Thyroid gland (tissue), 4 donors: ENCODE results near the gene TRIM52. TPM values are rescaled to one million over a fixed set of nuclear protein-coding genes. Genes with fewer than 3 reads are reported as not detected.

ENCODE experiments used
- DNase-seq, 2 donors: peaks; one replicate each; pipeline ENCODE4 v3.0.0-alpha.2; 2019
- H3K27ac ChIP-seq, 3 donors: fragments of 200-600 bp; sonication (generic); 1 replicate in 2 of 3; 2 replicates in 1 of 3; pipeline ENCODE4 v1.5.1; 2016 to 2019; ENCODE audit warnings: mild to moderate bottlenecking in 1 of 3, moderate library complexity in 1 of 3
- H3K27me3 ChIP-seq: fragments of 200-600 bp; sonication (generic); one replicate; pipeline ENCODE4 v1.5.1; 2019
- H3K36me3 ChIP-seq, 2 donors: fragments of 200-600 bp; sonication (generic); one replicate each; pipeline ENCODE4 v1.5.1; 2016 to 2019
- H3K4me1 ChIP-seq, 2 donors: fragments of 200-600 bp; sonication (generic); one replicate each; pipeline ENCODE4 v1.5.1; 2017 to 2019
- H3K4me3 ChIP-seq, 3 donors: fragments of 200-600 bp; sonication (generic); replicated peaks in 1 of 3; 1 replicate in 2 of 3; 2 replicates in 1 of 3; pipeline ENCODE4 v1.5.1; 2016; ENCODE audit warnings: mild to moderate bottlenecking in 1 of 3
- H3K9me3 ChIP-seq: fragments of 200-600 bp; sonication (generic); one replicate; pipeline ENCODE4 v1.5.1; 2017
- POLR2A ChIP-seq, 2 donors: fragments of 450-650 bp; IDR thresholded peaks; one replicate each; pipeline ENCODE4 v1.6.1; 2017; ENCODE audit warnings: antibody characterized with exemption in 2 of 2, mild to moderate bottlenecking in 2 of 2, moderate library complexity in 1 of 2
- WGBS, 2 donors: methylation state at CpG; one replicate each; pipeline ENCODE4 v1.1.5; 2017; 5-methylcytosine and 5-hydroxymethylcytosine counted together
- intact Hi-C: fragments of 100-400 bp; cut with DNase I; formaldehyde crosslinking; loops from one replicate; pipeline ENCODE4 v1.15.1; 2023
- total RNA-seq, 4 donors: library from RNA; depleted of rRNA; stranded (reverse); fragments of >200 nt; gene quantifications; one replicate each; pipeline ENCODE4 v1.2.3, GENCODE V29; 2016
- TF ChIP-seq, protein P1 (sequence below), 6 experiments: fragments of 200-600 bp in 3 of 6; fragments of 450-650 bp in 3 of 6; sonication (generic) in 3 of 6; IDR thresholded peaks; one replicate each; pipeline ENCODE4 v1.5.1; 2016 to 2019; ENCODE audit warnings: antibody characterized with exemption in 6 of 6, mild to moderate bottlenecking in 2 of 6, inconsistent platforms in 1 of 6, moderate library complexity in 1 of 6

The TRIM52 gene
- total RNA-seq, 4 donors from 2014 or later, result 14.8 to 30.8 (median 23.8) TPM

GRCh38 chr5:181236954-181237641 is 23.8 kb downstream of the TRIM52 start:
- TF ChIP-seq POLR2A (IDR thresholded peaks at IDR 0.05), result no peak
- TF ChIP-seq, protein P1, sequence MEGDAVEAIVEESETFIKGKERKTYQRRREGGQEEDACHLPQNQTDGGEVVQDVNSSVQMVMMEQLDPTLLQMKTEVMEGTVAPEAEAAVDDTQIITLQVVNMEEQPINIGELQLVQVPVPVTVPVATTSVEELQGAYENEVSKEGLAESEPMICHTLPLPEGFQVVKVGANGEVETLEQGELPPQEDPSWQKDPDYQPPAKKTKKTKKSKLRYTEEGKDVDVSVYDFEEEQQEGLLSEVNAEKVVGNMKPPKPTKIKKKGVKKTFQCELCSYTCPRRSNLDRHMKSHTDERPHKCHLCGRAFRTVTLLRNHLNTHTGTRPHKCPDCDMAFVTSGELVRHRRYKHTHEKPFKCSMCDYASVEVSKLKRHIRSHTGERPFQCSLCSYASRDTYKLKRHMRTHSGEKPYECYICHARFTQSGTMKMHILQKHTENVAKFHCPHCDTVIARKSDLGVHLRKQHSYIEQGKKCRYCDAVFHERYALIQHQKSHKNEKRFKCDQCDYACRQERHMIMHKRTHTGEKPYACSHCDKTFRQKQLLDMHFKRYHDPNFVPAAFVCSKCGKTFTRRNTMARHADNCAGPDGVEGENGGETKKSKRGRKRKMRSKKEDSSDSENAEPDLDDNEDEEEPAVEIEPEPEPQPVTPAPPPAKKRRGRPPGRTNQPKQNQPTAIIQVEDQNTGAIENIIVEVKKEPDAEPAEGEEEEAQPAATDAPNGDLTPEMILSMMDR (IDR thresholded peaks at IDR 0.05), result no peak
- H3K27ac ChIP-seq, result no peak overlapping the region
- WGBS, 2 donors, result 92 to 94% methylated on average over 10 of the region's 10 CpGs
- H3K9me3 ChIP-seq, result no peaks in the 10 kb centered on the region
- intact Hi-C loops, result no loop called here
- DNase-seq, result no peak
- H3K27me3 ChIP-seq, result no peaks in the 10 kb centered on the region
- peaks cover 7 to 10% of the 10 kb centered on the region in 2 donors for H3K4me1 ChIP-seq
- H3K36me3 ChIP-seq, result peaks cover 88 to 96% of the 10 kb centered on the region in 2 donors
- H3K4me3 ChIP-seq, result no peak overlapping the region

- Histone ChIP-seq H3K27ac (no peak overlapping the region), H3K4me1 (peaks cover under 1 to 3% of the 10 kb centered on the region in 2 donors), H3K27me3 (no peaks in the 10 kb centered on the region), H3K36me3 (peaks cover 81 to 92% of the 10 kb centered on the region in 2 donors), H3K9me3 (no peaks in the 10 kb centered on the region), H3K4me3 (no peak overlapping the region)
- no peak for DNase-seq
- 85 to 93% methylated on average over 6 of the region's 6 CpGs for WGBS, 2 donors
- intact Hi-C loops, result no loop called here
- TF ChIP-seq, protein P1 (IDR thresholded peaks at IDR 0.05), result no peak
- TF ChIP-seq POLR2A (IDR thresholded peaks at IDR 0.05), result no peak
Observed at GRCh38 chr5:181236471-181236870, 24.5 kb downstream of the TRIM52 start.

GRCh38 chr5:181235689-181236366 is 25.1 kb downstream of the TRIM52 start:
- TF ChIP-seq, protein P1 (IDR thresholded peaks at IDR 0.05), result no peak
- no peak for TF ChIP-seq POLR2A (IDR thresholded peaks at IDR 0.05)
- WGBS, 2 donors, result 75 to 91% methylated on average over 4 to 5 of the region's 5 CpGs
- no peak for DNase-seq
- intact Hi-C loops, result no loop called here
- Histone ChIP-seq H3K36me3 (peaks cover 75 to 89% of the 10 kb centered on the region in 2 donors), H3K4me3 (no peak overlapping the region), H3K27me3 (no peaks in the 10 kb centered on the region), H3K9me3 (no peaks in the 10 kb centered on the region), H3K4me1 (no peaks in the 10 kb centered on the region), H3K27ac (no peak overlapping the region)

DNA sequence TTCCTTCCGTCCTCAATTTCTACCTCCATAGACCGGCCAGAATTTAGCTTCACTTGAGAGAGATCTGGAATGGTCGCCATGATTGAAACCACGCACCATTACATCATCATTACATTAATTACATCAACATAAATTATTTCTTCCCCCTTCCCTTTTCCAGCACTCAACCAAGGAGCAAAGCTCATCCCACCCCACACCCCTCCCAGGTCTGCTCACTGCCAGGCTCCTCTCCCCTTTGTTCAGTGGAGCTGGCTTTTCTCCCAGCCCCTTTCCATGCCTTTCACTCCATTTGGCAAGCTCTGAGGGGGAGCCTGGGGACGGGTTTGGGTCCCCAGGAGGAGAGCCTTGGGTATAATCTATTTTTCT is 25.6 kb downstream of the TRIM52 start:
- Histone ChIP-seq H3K27me3 (no peaks in the 10 kb centered on the region), H3K4me3 (no peak overlapping the region), H3K4me1 (no peaks in the 10 kb centered on the region), H3K36me3 (peaks cover 70 to 87% of the 10 kb centered on the region in 2 donors), H3K27ac (no peak overlapping the region), H3K9me3 (no peaks in the 10 kb centered on the region)
- no peak for TF ChIP-seq POLR2A (IDR thresholded peaks at IDR 0.05)
- TF ChIP-seq, protein P1 (IDR thresholded peaks at IDR 0.05), result no peak
- intact Hi-C loops, result no loop called here
- 86 to 89% methylated on average over 5 of the region's 5 CpGs for WGBS, 2 donors
- no peak for DNase-seq
